ENCODE measurements around the gene PRDM11.

PRDM11 gene

GRCh38 chr11:45158210-45158731, 11.8 kb downstream of the PRDM11 start:
- no peak for DNase-seq

GRCh38 chr11:45158891-45159605, 12.6 kb downstream of the PRDM11 start:
- no peak for DNase-seq

- no peak for DNase-seq
Observed at GRCh38 chr11:45159781-45160365, 13.4 kb downstream of the PRDM11 start.

GRCh38 chr11:45161252-45162063, 15.0 kb downstream of the PRDM11 start:
- DNase-seq, result no peak

GRCh38 chr11:45162064-45162375, 15.6 kb downstream of the PRDM11 start:
- no peak for DNase-seq

GRCh38 chr11:45162916-45163879, 16.8 kb downstream of the PRDM11 start:
- no peak for DNase-seq

GRCh38 chr11:45163956-45164575, 17.6 kb downstream of the PRDM11 start:
- DNase-seq, result no peak

DNA sequence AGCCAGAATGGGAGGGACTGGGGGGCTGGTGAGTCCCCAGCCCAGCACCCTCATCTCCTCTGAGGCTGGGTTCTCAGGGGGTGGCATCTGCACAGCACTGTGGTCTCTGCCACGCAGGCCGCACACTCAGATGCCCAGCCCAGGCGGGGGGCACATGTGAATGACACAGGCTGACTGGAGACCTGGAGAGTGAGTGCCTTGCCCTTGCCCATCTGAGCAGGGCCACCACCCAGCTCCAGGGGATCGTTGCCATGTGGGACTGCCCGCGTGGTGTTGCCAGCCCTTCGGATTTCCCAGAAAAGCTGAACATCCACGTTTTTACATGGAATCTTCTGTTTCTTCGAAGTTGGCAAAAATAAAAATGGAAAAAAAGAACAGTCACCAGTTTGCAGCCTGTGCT, 18.9 kb downstream of the PRDM11 start:
- DNase-seq, result no peak

GRCh38 chr11:45165806-45166603, 19.6 kb downstream of the PRDM11 start:
- no peak for DNase-seq

GRCh38 chr11:45166604-45166897, 20.1 kb downstream of the PRDM11 start:
- no peak for DNase-seq

DNA sequence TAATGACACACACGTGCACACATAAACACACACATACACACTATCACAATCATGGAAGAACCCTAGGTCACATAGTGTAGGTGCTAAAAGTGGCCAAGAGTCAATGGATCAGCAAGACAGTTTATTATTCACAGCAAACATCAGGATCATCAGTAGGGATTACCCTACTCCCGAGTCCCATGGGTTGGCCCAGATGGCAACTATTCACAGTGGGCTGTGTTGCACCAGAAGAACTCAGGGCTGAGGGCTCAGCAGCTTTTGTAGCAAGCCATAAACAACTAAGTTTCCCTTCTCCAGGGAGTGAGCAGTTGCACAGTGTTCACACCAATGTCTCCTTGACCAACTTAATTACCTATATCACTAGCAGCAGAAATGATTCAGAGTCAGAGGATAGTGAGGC, 20.8 kb downstream of the PRDM11 start:
- DNase-seq, result no peak

DNA sequence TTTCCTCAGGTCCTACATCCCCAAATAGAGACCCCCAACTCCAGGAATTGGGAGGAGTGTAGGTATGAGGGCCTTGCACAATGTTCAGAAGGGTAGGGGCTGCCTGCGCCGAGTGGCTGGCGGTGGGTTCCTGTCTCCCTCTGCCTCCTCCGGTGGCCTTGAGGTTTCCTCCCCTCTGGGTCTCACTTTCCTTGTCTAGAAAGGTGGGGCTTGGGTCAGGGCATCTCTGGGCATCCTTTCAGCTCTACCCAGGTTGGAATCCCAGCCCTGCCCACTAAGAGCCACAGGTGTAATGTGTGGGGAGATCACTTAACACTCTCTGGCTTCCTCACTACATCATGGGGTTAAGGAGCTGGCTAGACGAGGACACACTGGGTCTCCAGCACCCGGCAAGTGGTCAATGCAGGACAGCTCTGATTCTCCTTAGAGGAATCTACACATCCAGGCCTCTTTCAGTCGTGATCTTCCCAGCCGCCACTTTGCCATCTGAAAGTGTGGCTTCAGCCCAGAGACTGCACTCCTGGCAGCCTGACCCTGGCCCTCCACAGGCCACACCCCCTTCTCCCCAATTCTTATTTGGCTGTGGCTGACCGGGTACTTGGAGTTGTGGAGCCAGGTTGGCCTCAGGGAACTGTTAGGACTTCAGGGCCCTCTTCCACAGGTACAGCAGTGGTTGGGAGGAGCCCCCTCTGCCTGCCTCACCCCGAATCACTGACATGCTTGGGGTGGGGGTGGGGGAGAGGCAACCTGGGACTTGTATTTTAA, 22.1 kb downstream of the PRDM11 start:
- no peak for DNase-seq

DNA sequence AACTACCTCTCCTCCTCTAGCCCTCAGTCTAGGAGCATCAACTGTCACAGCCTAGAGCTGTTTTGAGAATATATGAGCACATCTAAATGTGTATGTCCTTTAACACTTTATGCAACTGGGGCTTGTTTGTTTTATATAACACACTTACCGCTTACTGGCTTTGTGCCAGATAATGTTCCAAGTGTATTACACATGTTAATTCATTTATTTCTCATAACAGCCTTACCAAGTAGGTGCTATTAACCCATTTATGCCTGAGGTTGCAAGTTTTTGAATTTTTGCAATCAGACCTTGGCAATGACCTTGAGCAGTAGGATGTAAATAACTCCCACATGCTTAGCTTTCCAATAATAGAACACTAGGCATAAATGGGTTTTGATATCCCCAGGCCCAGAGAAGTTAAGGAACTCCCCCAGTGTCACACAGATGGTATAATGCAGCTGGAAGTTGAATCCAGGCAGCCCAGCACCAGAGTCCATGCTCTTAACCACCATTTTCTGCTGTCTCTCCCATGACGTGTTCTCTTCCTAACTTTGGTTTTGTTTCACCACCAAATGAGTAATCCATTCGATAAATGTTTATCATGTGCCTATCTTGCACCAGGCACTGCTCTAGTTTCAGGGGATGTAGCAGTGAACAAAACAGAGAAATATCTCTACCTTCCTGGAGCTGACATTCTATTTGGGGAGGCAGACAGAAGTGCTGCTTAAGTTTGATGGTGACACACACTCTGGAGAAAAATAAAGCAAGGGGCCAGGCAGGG, 23.1 kb downstream of the PRDM11 start:
- DNase-seq, result no peak

- no peak for DNase-seq
Observed at GRCh38 chr11:45170484-45170883, 24.0 kb downstream of the PRDM11 start.

DNA sequence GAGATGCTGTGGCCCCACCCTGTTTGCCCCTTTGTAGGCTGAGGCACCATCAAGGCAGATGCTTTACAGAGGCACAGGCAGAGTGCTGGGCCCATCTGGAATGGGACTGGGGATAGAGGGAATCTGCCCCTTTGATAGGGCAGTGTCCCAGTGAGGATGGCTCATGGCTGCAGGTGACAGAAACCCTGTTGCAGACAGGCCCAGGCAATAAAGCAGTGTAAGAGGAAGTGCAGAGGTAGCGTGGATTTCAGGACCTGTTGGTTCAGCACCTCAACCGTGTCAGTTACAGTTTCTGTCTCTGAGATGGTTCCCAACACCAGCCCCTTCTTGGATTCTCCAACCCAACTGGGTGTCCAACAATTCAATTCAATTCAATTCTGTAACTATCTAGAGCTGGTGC, 25.1 kb downstream of the PRDM11 start:
- DNase-seq, result no peak

DNA sequence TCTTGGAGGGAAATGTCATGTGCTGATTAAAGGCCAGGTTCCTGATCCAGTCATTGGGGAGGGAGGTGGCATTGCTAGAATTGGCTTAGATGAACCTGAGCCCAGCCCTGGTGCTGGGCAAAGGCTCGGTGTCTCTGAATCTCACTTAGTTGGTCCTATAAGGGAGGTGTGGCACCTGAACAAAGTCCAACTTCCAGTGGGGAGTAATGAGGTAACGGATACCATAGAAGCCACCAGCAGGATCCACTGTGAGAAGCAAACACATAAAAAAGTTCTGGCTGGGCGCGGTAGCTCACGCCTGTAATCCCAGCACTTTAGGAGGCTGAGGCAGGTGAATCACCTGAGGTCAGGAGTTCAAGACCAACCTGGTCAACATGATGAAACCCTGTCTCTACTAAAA, 26.6 kb downstream of the PRDM11 start:
- DNase-seq, result no peak

DNA sequence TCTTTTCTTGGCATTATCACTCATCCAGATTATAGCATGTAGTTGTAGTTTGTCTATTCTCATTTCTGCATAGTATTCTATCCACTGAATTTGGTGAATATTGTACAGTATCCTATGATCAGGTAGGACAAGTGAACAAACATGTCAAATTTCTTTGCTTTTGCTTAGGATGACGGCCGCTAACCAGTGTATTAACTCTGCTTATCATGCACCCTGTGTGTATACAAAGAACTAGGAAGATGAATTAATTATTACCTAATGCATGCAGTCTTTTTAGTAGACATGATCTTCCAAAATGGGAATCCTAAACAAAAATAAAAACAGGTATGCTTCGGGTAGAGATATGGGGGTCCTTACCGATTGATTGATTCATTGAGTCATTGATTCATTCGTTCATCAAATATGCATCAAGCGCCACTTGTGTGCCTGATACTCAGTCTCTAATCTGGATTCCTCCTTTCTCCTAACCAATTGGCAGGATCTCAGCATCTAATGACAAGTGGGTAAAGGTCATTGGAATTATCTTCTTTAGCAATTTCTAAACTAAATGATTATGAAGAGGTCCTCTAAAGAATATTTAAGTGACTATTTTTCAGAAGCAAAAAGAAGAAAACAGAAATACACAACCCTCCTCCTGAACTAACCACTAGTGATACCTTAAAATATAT, 27.9 kb downstream of the PRDM11 start:
- DNase-seq, result no peak

DNA sequence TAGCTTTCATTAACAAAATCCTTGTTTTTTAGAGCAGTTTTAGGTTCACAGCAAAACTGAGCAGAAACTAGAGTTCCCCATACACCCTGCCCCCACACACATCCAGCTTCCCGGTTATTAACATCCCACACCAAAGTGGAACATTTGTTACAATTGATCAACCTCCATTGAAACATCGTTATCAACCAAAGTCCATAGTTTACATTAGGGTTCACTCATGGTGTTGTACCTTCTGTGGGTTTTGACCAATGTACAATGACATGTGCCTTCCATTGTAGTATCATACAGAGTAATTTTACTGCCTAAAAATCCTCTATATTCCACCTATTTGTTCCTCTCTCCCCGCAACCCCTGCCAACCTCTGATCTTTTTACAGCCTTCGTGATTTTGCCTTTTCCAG, 28.5 kb downstream of the PRDM11 start:
- DNase-seq, result no peak

DNA sequence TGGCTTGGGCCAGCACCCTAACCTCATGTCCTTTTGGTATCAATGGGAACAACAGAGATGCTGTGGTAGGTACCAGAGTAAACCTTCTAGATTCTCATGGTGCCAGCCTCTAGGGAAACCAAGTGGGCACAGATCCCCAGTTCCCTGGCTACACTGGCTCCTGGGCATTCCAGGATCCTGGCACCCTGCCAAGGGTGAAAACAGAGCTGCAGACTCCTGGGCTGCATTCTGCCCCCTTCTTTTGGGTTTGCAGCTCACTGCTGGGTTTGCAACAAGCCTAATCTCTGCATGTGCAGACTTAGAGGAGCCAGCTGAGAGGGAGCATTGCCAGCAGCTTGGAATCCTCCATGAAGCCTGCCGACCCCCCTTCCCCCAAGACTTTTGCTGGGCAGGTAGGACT, 30.6 kb downstream of the PRDM11 start:
- DNase-seq, result no peak

- no peak for DNase-seq
Observed at GRCh38 chr11:45178223-45178622, 31.8 kb downstream of the PRDM11 start.
